CD4-positive, alpha-beta T cell treated with Interleukin-4 for 1 hour (primary cell): ENCODE results near the gene ZNF641.

Source experiments
- DNase-seq, 2 donors: peaks; one replicate each; pipeline ENCODE4 v3.0.0-alpha.2; 2020 to 2022

ZNF641 gene

DNA sequence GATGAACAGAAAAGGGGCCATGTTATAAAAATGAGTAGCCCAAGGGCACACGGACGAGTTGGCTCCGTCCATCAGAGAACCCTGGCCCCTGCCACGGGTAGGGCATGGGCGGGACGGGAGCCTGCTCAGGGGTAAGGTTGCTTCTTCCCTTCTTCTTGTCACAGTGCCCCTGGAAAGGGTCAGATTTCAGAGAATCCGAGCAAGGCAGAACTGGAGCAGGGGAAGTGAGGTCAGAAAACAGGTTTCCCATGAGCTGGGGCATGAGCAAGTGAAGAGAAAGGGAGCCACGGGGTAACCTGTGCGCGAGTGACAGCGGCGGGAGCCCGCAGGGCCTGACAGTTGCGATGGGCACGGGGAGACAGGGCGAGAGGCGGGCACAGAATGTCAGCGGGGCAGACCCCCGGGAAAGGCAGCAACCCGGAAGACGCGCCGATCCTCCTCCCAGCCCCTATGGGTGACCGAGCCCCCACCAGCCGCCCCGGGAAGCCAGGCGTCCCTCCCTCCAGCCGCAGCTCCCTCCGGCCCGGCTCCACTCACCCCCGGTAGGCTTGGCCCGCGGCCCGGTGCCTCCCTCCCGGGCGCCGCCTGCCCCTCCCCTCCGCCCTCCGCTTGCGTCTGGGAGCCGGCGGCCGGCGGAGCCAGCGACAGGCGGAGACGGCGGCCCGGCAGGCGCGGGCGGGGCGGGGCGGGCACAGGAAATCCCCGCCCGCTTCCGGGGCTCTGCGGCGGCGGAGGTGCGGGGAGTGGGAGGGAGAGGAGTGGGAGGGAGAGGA, at the start of gene ZNF641:
TSS of gene ZNF641 (minus strand) at position 671 of the 773 bp plus-strand sequence. CDS start 2,829 bp downstream, outside the sequence.
- DNase-seq: peak; percentile 85 to 86

DNA sequence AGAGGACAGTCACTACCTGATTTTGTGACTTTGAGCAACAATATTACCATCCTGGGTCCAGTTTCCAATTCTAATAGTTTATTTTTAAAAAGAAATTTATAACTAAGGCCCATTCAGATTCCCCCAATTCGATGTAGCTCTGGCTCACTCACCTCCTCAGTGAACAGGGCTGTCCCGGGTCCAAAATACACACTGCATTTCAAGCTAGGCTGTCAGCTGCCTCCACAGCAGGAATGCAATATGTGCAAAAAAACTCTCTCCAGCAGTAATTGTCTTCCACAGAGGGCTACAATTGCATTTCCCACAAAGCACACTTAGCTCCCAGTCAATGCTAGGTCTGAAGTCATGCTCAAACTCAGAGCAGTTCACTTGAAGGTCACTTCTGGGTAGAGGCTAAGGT, 39.3 kb upstream of the ZNF641 start:
- no peak for DNase-seq

DNA sequence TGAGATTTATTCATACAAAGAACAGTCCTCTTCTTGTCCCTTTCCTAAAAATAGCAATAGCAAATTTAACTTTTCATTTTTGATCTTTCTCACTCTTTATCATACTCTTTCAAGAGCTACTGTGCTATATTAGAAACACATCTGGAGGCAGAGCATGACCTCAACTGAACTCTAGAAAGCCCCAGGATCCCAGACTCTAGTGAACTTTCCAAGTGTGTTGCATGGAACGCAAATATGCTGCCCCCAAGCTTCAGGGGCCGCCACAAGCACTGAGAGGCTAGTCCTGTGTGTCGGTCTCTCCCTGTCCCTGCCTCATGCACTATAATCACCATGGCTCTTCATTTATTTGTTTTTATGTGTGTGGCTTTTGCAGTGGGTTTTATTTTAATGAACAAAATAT, 38.7 kb upstream of the ZNF641 start:
- DNase-seq: no peak

DNA sequence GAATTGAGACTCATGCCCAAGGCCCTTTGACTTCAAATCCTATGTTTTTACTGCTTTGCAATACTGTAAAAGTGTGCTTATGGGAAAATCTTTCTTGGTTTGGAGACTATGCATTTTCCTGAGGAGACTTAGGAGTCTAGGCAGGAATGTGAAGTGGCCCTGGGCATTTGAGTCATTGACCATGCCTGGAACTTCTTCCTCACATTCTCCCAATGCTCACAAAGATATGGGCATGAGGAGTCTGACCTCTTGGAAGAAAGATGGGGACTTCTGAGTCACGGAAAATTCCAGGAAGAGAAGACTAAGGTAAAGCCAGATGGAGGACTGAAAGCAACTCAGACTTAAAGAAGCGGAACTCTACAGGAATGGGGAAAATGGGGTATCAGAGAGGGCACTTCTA, 38.2 kb upstream of the ZNF641 start:
- no peak for DNase-seq

DNA sequence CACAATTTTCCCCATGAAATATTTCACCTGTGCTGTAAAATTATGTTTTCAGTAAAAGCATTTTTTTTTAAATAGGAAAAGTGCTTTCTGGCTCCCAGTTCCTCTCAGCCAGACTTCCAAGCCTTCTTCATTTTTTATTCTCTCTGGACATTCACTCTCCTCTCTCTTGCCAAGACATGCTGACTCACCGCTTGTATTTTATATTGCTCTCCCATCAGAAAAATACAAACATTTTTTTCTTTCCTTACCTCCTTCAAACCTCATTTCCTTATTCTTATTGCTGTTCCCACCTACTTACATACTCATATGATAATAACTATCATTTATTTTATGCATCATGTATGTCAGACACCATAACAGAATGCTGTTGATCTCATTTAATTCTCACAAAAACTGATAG, 37.7 kb upstream of the ZNF641 start:
- DNase-seq: no peak

DNA sequence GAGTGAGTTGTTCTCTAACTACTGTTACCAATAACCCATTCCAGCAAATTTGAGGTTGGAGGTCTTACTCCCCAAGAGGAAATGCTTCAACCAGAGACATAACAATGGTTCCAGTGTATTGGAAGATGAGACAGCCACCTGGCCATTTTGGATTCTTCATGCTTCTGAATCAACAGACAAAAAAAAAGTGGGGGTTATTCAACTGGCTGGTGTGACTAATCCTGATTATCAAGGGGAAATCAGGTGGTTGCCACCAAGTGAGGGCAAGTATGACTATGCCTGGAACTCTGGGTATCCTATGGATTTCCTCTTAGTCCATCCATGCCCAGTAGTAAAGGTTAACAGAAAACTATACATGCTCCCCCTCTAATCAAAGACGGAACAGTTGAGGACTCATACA, 29.9 kb upstream of the ZNF641 start:
- no peak for DNase-seq

DNA sequence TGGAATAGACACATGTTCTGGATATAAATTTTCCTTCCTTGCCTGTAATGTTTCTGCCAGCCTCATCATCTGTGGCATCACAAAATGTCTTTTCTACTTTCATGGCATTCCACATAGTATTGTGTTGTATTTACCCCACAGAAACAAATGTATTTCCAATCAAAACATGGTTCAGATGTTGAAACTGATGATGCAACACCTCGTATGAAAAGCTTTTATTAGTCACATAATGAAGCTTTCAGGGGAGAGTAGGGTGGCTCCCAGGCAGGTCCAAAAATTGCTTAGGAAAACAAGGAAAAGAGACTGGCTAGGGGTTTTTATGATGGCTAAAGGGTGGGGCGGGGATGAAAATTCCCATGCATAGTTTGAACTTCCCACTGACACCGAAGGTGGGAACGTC, 29.1 kb upstream of the ZNF641 start:
- DNase-seq: no peak

DNA sequence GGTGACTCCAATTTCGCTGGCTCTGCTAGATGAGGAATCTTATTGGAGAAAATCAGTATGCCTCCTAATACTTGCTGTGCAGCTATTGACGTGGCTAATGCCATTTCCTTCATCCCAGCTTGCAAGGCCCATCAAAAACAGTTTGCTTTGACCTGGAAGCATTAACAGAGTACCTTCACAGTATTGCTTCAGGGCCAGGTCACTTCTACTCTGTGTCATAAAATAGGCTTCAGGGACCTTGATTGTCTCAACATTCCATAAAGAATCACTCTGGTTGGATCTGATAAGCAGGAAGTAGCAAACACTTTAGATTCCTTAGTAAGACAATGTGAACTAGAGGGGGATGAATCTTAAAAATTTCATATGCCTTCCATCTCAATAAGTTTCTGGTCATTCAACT, 26.9 kb upstream of the ZNF641 start:
- DNase-seq: no peak

DNA sequence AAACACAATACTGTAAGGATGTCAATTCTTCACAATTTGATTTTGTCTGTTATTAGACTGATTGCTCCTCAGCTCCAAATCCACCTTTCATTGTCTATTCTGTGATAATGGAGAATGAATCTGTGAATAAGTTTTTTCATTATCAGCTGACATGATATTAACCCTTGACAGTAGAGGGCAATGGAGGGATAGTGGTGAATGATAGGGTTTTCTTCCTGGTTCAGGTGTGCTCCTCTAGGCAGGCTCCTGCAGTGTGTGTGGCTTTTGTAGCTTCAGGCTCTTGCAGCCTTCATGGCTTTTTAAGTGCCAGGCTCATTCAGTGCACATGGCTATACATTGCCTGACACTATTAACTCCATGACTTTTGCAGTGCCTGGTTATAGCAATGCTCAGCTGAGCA, 23.4 kb upstream of the ZNF641 start:
- DNase-seq: no peak

DNA sequence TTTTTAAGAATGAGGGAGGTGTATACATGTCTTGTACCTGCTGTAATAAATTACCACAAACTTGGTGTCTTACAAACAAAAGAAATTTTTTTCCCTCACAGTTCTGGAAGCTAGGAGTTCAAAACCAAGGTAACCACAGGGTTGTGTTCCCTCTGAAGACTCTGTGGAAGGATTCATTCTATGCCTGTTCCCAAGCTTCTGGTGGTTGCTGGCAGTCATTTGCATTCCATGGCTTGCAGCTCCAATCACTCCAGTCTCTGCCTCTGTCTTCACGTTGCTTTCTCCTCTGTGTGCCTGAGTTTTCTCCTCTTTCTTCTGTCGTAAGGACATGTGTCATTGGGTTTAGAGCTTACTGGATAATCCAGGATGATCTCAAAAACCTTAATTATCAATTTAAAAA, 15.4 kb upstream of the ZNF641 start:
- DNase-seq: no peak

DNA sequence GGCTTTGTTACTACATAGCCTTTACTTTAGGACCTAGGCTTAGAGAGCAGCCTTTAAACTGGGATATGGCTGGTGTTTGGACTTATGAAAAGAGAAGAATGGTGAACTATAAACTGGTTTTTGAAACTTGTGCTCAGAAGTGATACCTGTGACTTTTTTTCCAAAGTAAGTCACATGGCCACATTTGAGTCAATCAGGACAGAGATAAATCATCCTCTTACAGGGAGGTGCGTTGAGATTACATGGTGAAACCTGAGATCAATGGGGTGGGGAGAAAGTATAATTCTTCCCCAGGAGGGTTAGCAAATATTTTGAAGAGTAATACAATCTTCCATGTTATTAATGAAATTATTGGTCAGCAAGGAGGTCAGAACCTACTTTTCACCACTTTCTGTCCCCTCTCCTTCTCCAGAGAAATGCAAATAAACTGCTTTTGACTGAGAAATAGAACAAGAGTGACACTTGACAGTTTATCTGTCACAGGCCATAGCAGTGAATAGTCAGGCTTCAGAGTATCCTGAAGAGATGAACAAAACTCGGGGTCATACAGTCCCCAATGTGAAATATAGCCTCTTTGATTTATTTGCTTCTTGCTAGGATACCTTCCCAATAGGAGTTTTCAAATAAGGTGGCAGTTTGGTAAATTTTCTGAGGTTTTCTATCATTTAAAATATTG, 11.1 kb upstream of the ZNF641 start:
- no peak for DNase-seq

DNA sequence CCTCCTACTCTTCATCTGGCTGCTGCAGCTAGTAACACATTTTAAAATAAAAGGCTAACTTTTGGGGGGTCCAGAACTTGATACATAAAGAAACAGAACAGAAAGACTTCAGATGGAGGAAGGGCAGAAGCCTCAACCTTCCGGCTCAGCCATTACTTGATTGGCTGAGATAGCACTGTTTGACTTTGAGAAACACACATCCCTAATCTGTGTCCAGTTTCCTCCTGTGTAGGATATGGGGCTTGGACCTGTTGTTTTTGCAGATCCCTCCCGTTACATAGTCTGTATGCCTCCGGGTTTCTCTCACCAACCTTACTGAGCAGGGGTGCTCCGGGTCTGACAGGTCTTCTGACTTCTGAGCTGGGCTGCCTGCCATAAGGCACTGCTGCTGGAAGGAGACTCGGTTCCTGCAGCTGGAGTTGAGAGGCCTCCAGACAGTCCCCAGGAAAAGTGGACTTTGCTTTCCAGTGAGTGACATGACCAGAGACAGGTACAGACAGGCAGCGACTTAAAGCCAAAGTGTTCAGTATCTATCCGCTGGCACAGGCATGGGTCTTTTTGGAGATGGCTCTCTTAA, 8.3 kb upstream of the ZNF641 start:
- DNase-seq: no peak

DNA sequence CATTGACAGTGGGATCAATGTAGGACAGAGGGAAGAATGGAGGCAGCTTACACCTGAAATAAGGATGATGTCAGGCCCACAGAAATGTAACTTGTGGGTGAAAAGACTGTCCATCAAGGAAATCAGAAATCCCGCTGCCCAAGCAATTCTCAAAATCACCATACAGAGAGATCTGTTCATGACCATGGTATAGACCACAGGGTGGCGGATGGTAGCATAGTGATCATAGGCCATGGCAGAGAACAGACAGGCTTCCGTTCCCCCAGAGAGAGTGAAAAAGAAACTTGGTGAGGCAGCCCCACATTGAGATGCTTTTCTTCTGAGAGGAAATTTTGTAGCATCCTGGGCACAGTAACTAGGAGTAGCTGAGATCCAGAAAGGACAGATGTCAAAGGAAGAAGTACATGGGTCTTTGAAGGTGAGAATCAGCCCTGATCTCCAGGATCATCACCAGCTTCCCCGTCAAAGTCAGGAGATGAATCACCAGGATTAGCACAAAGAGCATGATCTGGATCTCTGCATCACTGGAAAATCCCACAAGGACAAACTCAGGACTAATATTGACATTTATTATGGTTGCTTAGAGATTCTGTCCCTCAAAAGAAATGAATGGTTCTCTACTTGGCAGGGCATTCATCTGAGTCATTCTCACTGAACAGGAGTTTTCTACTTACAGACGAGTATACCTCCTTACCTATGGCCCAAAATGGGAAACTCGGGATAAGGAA, 5.5 kb upstream of the ZNF641 start:
- DNase-seq: no peak

DNA sequence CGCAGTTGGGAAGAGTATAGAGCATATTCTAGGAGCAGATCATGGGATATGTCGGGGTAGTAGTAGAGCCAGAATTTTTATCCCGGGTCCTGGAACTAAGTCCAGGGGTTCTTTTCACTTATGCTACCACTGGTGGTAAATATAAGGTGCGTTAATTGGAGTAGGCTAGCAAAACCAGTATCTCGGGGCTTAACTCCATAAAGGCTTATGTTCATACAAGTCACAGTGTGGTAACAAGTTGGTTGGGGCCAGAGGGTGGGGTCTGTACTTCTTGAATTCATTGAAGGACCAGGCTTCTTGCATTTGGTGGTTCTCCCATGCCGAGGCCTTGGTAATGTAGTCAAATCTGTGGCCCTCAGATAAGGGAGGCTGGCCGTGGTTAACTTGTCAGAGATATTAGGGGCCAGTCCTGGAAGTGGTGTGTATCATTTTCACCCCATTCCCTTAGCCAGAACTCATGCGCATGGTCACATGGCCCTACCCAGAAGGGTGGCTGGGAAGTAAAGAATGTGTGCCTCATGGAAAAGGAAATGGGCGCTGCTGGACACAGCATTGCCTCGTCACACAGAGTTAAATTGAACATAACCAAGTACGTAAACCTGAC, 1.5 kb upstream of the ZNF641 start:
- DNase-seq: no peak

DNA sequence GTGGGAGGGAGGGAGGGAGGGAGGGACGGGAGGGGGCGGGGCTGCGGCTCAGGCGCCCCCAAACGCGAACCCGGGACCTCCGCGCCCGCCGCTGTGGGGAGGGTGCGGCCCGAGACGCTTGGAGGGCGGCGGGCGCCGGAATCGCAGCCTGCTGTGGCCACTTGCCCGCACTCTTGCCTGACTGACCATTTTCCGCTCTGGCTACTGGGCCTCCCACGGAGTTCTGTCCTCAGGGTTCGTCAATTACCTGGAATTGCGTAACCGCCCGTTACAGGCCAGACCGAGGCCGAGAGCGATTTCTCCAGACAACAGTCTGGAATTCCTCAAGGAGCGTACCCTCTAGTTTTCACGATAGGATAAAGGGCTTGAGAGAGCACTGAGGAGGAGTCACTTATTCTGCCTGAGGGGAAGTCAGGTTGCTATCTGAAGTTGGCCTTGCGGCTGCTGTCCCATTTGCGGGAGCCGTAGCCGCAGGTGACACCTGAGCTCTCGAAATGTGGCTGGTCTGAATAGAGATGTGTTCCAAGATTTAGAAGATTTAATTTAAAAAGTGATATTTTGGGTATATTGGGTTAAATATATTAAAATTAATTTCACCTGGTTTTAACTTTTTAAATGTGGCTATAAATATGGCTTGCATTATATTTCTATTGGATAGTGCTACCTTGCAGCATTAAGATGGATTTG, 446 bp upstream of the ZNF641 start:
- DNase-seq: no peak

DNA sequence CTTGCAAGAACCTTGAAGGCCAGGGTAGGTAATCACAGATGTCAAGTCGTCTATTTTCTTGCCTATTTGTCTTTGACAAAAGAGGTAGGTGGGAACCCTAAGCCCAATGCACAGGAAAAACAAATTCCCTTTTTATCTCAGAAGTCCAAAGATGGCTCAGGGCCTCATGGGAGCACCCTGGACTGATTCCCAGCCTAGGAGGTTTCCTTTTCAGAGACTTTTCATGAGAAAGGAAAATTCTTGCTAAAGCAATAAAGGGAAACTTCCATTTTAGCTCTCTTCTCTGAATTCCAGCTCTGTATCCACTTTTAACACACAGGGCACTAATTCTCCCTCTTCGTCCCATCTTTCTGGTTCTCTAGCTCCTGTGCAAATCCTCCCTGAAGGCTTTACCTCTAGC, 1.2 kb downstream of the ZNF641 start:
- no peak for DNase-seq

DNA sequence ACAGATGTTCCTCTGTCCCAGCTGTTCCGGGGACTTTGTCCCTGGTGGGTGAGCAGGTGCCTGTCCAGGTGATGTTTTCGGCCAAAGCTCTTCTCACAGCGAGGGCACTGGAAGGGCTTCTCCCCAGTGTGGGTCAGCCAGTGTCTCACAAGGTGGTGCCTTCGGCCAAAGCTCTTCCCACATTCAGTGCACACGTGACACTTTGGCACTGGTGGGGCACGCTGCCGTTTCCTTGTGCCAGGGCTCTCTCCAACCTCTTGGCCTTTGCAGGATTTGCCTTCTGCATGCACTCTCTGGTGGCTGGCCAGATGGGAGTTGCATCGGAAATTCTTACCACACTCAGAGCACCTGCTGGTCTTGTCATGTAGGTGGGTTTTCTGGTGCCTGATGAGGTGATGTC, 7.7 kb downstream of the ZNF641 start:
- no peak for DNase-seq

DNA sequence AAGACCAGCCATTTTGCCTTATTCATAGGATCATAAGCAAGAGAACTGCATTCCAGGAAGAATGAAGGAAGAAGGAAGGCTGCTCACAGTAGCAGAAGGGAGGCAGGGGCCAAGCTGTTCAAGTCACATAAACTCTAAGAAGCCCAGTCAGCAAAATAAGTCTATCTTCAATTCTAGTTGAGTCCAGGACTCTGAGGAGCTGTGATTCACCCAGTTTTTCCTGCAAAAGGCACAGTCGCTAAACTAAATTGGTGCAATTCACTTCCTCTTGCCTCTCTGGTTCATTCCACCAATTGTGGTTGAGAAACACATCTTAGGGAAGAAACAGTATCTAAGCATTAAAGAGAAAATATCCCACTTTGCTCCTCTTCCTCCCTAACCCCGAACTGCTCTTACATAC, 9.8 kb downstream of the ZNF641 start:
- DNase-seq: no peak

DNA sequence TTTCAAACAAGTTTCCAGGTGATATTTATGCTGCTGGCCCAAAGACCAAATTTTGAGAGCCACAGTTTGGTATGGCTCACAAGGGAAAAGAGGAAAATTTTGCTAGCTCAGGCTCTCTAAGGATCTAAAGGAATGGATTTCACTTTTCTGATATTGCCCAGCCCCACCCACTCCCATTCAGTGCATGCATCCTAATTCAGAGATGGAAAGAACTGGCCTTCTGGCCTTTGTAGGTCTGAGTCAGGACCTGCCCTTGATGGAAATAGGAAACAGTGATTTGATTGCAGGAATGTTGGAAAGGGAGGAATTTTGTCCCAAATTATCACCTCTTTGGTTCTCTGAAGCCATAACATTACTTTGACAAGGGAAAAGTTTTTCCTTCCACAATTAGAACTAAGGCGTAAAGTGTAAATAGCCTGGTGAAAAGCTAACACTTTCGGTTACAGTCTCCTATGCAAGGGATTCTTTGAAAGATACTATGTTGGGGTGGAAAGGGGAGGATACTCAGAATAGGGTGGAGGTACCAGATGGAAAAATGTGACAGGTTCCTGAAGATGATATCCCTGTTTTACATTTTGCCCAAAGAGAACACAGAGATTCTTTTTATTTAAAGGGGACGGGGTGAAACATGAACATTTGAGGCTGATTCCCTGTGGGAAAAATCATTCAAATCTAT, 11.1 kb downstream of the ZNF641 start:
- DNase-seq: no peak

DNA sequence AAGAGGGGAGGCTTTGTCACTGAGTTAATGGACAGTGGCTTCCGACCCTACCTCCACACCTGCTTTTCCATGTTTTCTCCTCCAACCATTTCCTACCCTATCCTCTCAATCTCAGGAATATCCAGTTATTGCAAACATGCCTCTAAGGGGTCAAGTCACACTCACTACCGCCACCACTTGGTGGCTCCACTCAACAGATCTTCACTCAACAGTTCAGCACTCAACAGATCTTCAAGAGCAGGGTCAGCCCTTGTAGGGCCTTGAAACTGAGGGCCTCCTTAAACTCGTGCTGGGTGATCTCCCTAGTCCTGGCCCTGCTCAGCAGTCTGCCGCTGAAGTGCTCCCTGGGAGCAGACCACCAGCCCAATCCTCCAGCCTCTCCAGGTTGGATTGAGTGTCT, 14.2 kb downstream of the ZNF641 start:
- DNase-seq: no peak

DNA sequence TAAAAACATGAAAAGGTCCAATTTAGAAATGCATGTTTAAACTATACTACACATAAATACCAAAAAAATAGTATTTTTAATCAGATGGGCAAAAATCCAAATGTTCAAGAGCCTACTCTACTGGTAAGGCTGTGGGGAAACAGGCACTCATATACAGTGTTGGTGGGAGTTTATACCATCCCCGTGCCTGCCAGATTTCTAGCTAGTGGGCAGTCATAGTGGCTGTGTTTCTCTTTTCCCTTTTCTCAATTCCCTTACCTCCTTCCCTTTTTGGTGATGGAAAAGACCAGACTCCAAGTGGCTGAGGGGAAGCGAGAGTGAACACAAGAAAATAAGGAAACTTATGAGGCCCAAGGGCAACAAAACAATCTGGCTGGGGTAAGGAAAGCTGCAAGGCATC, 14.7 kb downstream of the ZNF641 start:
- no peak for DNase-seq

DNA sequence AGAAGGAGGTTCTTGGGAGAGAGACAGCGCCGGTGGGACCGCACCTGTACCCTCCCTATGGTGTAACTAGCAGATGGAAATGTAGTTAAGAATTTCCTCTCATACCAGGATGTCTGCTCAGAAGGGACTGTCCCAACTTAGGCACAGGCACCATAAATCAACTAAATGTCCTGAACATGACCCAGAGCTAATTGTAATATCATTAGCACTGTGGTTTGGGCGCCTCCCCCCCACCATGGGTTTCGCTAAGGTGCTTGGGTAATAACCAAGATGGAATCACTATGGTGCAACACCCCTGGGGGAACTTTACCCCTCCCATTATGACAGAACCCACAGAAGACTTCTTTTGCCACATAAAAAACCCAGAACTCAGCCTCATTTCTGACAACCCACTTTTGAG, 15.9 kb downstream of the ZNF641 start:
- DNase-seq: peak in 1 of 2 donors; percentile 12
